ENCODE measurements around the gene SAMHD1. TPM values are rescaled to one million over a fixed set of nuclear protein-coding genes. Genes with fewer than 3 reads are reported as not detected.
A peak's percentile ranks its signal among the peaks of the same experiment; 100 is the strongest.
"Not testable (repeated sequence)": the region's sequence is repeated elsewhere in the genome, so short reads cannot be mapped to it uniquely, and the experiment has no call there.

Gene SAMHD1
- total and polyA plus RNA-seq, 2 of the 13 experiments (the other 11 are each of a cell fraction or from before 2014, with no cell fraction given) = 16.9 to 43.5 TPM

DNA sequence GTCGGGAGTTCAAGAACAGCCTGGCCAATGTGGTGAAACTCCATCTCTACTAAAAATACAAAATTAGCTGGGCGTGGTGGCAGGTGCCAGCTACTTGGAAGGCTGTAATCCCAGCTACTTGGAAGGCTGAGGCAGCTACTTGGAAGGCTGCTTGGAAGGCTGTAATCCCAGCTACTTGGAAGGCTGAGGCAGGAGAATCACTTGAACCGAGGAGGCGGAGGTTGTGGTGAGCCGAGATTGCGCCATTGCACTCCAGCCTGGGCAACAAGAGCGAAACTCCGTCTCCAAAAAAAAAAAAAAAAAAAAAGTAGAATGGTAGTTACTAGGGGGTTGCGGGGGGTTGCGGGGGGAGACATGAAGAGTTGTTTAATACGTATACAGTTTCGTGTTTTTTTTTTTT lies 19.4 kb downstream of the SAMHD1 start:
- Histone ChIP-seq H3K36me3 (replicated peaks in 1 of 2; ENCODE audit: control insufficient read depth in 1 of 2, insufficient read depth in 2 of 2, low read length in 2 of 2) (peaks cover 2 to 20% of the 10 kb centered on the region in 2 experiments; a peak in 2 of 5 replicates), H3K4me1 (ENCODE audit: insufficient read depth, low read length) (peaks cover 52% of the 10 kb centered on the region)
- H2AFZ ChIP-seq (ENCODE audit: low read length); H3K27me3 ChIP-seq (ENCODE audit: control insufficient read depth in 1 of 2, insufficient read depth in 2 of 2, low read length in 2 of 2); ATAC-seq; DNase-seq (ENCODE audit: low spot score); POLR2A ChIA-PET; H3K79me2 ChIP-seq (ENCODE audit: insufficient read depth, low read length); CTCF ChIA-PET (ENCODE audit: low intra/inter-chr PET ratio, low total read pairs); H3K27ac ChIP-seq (ENCODE audit: extremely low read length, insufficient read depth, low read length); H3K9me3 ChIP-seq (ENCODE audit: low read length); BruUV-seq (replicated peaks); H3K4me3 ChIP-seq (replicated peaks in 1 of 3; ENCODE audit: insufficient read depth in 1 of 3, low read depth in 2 of 3, low read length in 3 of 3); intact Hi-C loops (cut with micrococcal nuclease; ENCODE audit: unreplicated experiment); H4K20me1 ChIP-seq (ENCODE audit: insufficient read depth, low read length); H3K9ac ChIP-seq (ENCODE audit: insufficient read depth, low read depth, low read length); FAIRE-seq; H3K4me2 ChIP-seq (ENCODE audit: low read depth, low read length); in situ Hi-C loops (cut with HindIII; ENCODE audit: extremely low pct_ligation_motif_present, low pct_unique_long_range_greater_than_20kb): not testable (repeated sequence)
- 0 out of 2 replicates have a peak, but pooled peaks have one; percentile 27 for TF ChIP-seq ZNF563 (CRISPR knock-in tag; IDR thresholded peaks at IDR 0.05)
- 96% methylated on average over 12 of the region's 12 CpGs for whole genome bisulfite sequencing (ENCODE audit: low lambda C conversion rate)

DNA sequence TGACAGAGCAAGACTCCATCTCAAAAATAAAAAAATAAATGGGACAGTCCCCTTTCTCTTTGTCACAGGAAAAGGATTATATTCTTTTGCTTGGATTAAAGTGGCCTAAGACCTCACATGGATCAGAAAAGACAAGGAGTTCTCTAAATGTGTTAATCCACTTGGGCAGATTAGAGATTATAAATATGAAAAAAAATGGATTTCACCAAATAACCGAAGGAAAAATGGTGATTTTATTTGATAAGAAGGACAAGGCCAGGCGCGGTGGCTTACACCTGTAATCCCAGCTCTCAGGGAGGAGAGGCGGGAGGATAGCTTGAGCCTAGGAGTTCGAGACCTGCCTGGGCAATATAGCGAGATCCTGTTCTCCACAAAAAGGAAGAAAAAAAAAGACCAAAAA lies 21.8 kb downstream of the SAMHD1 start:
- BruUV-seq (replicated peaks) = no TSS peak
- in situ Hi-C loops (cut with HindIII; ENCODE audit: extremely low pct_ligation_motif_present, low pct_unique_long_range_greater_than_20kb) = no loop called here
- ATAC-seq = no peak
- H3K4me1 ChIP-seq (ENCODE audit: insufficient read depth, low read length) = peaks cover 48% of the 10 kb centered on the region
- ChIA-PET POLR2A (no interaction called here), CTCF (ENCODE audit: low intra/inter-chr PET ratio, low total read pairs) (no interaction called here)
- no peak overlapping the region for H2AFZ ChIP-seq (ENCODE audit: low read length)
- no peak overlapping the region for H3K4me2 ChIP-seq (ENCODE audit: low read depth, low read length)
- WGBS (ENCODE audit: low lambda C conversion rate) = 97% methylated on average over 6 of the region's 6 CpGs
- no peaks in the 10 kb centered on the region for H3K79me2 ChIP-seq (ENCODE audit: insufficient read depth, low read length)
- intact Hi-C loops (cut with micrococcal nuclease; ENCODE audit: unreplicated experiment) = no loop called here
- no peak for DNase-seq (ENCODE audit: low spot score)
- no peak overlapping the region for H3K9ac ChIP-seq (ENCODE audit: insufficient read depth, low read depth, low read length)
- no peaks in the 10 kb centered on the region for H4K20me1 ChIP-seq (ENCODE audit: insufficient read depth, low read length)
- H3K9me3 ChIP-seq (ENCODE audit: low read length) = no peaks in the 10 kb centered on the region
- H3K27me3 ChIP-seq (ENCODE audit: control insufficient read depth in 1 of 2, insufficient read depth in 2 of 2, low read length in 2 of 2) = no peaks in the 10 kb centered on the region
- no peak overlapping the region for H3K4me3 ChIP-seq (replicated peaks in 1 of 3; ENCODE audit: insufficient read depth in 1 of 3, low read depth in 2 of 3, low read length in 3 of 3)
- no peak overlapping the region for H3K27ac ChIP-seq (ENCODE audit: extremely low read length, insufficient read depth, low read length)
- TF ChIP-seq ZFP36L2 (CRISPR knock-in tag; IDR thresholded peaks at IDR 0.05) (no peak), SNAI1 (CRISPR knock-in tag; IDR thresholded peaks at IDR 0.05; ENCODE audit: borderline replicate concordance) (0 out of 2 replicates have a peak, but pooled peaks have one; percentile 55), ZNF737 (CRISPR knock-in tag; IDR thresholded peaks at IDR 0.05; ENCODE audit: borderline replicate concordance) (no peak), RBAK (CRISPR knock-in tag; IDR thresholded peaks at IDR 0.05) (no peak)
- H3K36me3 ChIP-seq (replicated peaks in 1 of 2; ENCODE audit: control insufficient read depth in 1 of 2, insufficient read depth in 2 of 2, low read length in 2 of 2) = peaks cover 2 to 19% of the 10 kb centered on the region in 2 experiments; a peak in 3 of 5 replicates
- FAIRE-seq = no peak
